DND-41 (cell line): Measurements from ENCODE around the gene PERM1.

Experiments used
- ATAC-seq: fragments of 200-7000 bp; cut with Tn5 transposase; 3 replicates; pipeline ENCODE4 v1.9.1; 2021; ENCODE audit warnings: low read depth; ENCODE audit not compliant: insufficient read depth
- DNase-seq: peaks from one replicate; pipeline ENCODE4 v3.0.0-alpha.2; 2020
- H2AFZ ChIP-seq: 2 replicates; pipeline ENCODE4 v1.6.0; 2012; ENCODE audit warnings: low read depth, low read length
- H3K27ac ChIP-seq: 2 replicates; pipeline ENCODE4 v1.5.1; 2012; ENCODE audit warnings: low read length, inconsistent platforms
- H3K27me3 ChIP-seq: fragments of 200-600 bp; sonication (generic); 2 replicates; pipeline ENCODE4 v1.6.0; 2012; ENCODE audit warnings: low read length, mild to moderate bottlenecking, inconsistent platforms; ENCODE audit not compliant: insufficient read depth, poor library complexity
- H3K36me3 ChIP-seq: 2 replicates; pipeline ENCODE4 v1.5.1; 2012; ENCODE audit warnings: low read length, inconsistent platforms; ENCODE audit not compliant: insufficient read depth
- H3K4me1 ChIP-seq: 2 replicates; pipeline ENCODE4 v1.5.1; 2012; ENCODE audit warnings: mild to moderate bottlenecking, low read length; ENCODE audit not compliant: insufficient read depth
- H3K4me2 ChIP-seq: 2 replicates; pipeline ENCODE4 v1.6.0; 2012; ENCODE audit warnings: mild to moderate bottlenecking, moderate library complexity, low read length, inconsistent platforms; ENCODE audit not compliant: insufficient read depth
- H3K4me3 ChIP-seq, 2 experiments: fragments of 200-600 bp in 1 of 2; shearing (Covaris generic) in 1 of 2; 2 replicates each; pipeline ENCODE4 v1.5.1; 2012 to 2016; ENCODE audit warnings: inconsistent platforms in 2 of 2, low read length in 2 of 2, mild to moderate bottlenecking in 2 of 2, low read depth in 1 of 2, moderate library complexity in 1 of 2
- H3K79me2 ChIP-seq: 2 replicates; pipeline ENCODE4 v1.6.0; 2012; ENCODE audit warnings: low read length, inconsistent platforms; ENCODE audit not compliant: insufficient read depth
- H3K9ac ChIP-seq: 2 replicates; pipeline ENCODE4 v1.6.0; 2012; ENCODE audit warnings: low read depth, mild to moderate bottlenecking, inconsistent platforms, low read length, moderate library complexity
- H3K9me3 ChIP-seq: 2 replicates; pipeline ENCODE4 v1.5.1; 2012; ENCODE audit warnings: low read length, moderate library complexity, mild to moderate bottlenecking, inconsistent platforms; ENCODE audit not compliant: insufficient read depth, severe bottlenecking
- H4K20me1 ChIP-seq: 2 replicates; pipeline ENCODE4 v1.6.0; 2012; ENCODE audit warnings: low read length; ENCODE audit not compliant: insufficient read depth
- EZH2 ChIP-seq: IDR thresholded peaks from 3 replicates; pipeline ENCODE4 v1.6.1; 2012; ENCODE audit warnings: borderline replicate concordance, low read depth, mild to moderate bottlenecking, moderate library complexity, low read length, inconsistent platforms; ENCODE audit not compliant: severe bottlenecking
- TF ChIP-seq, protein P1 (sequence below): IDR thresholded peaks from 2 replicates; pipeline ENCODE4 v1.5.1; 2012; ENCODE audit warnings: borderline replicate concordance, low read length, moderate library complexity, mild to moderate bottlenecking; ENCODE audit not compliant: poor library complexity, severe bottlenecking; ENCODE audit errors: extremely low read depth

PERM1 gene

DNA sequence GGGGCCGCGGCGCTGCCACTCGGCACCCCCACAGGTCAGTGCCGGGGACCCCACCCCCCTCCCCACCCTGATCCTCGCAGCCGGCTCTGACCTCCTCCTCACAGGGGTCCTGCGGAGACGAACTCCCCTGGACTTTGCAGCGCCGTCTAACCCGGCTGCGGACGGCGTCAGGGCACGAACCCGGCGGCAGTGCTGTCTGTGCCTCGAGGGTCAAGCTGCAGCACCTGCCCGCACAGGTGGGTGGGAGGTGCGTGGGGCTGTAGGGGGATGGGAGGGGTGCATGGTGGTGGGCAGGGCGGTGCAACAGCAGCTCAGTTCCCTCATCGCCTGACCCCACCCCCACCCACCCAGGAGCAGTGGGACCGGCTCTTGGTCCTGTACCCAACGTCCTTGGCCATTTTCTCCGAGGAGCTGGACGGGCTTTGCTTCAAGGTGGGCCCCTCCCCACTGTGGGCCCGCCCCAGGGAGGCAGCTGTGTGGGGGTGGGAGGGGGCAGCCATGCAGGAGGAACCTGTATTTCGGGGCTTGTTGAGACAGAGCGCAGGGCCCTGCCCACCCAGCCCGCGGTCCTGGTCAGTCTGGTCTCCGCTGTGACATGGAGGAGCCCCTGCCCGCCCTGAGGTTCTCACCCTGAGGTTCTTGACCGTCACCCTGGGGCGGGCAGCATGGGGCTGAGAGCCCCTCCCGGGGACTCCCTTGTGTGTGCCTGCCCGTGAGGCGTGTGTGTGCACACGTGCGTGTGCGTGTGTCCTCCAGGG is 10.7 kb downstream of the PERM1 start:
- TF ChIP-seq, protein P1, sequence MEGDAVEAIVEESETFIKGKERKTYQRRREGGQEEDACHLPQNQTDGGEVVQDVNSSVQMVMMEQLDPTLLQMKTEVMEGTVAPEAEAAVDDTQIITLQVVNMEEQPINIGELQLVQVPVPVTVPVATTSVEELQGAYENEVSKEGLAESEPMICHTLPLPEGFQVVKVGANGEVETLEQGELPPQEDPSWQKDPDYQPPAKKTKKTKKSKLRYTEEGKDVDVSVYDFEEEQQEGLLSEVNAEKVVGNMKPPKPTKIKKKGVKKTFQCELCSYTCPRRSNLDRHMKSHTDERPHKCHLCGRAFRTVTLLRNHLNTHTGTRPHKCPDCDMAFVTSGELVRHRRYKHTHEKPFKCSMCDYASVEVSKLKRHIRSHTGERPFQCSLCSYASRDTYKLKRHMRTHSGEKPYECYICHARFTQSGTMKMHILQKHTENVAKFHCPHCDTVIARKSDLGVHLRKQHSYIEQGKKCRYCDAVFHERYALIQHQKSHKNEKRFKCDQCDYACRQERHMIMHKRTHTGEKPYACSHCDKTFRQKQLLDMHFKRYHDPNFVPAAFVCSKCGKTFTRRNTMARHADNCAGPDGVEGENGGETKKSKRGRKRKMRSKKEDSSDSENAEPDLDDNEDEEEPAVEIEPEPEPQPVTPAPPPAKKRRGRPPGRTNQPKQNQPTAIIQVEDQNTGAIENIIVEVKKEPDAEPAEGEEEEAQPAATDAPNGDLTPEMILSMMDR: no peak
- no peak for TF ChIP-seq EZH2
- no peak overlapping the region for H3K9ac ChIP-seq
- H2AFZ ChIP-seq: no peak overlapping the region
- peaks cover 12% of the 10 kb centered on the region for H3K27me3 ChIP-seq
- no peak overlapping the region for H3K4me2 ChIP-seq
- H3K79me2 ChIP-seq: no peaks in the 10 kb centered on the region
- no peak for DNase-seq
- H3K9me3 ChIP-seq: no peaks in the 10 kb centered on the region
- no peak overlapping the region for H3K27ac ChIP-seq
- ATAC-seq: no peak
- H4K20me1 ChIP-seq: peaks cover 15% of the 10 kb centered on the region
- H3K4me1 ChIP-seq: peaks cover 24% of the 10 kb centered on the region
- no peaks in the 10 kb centered on the region for H3K36me3 ChIP-seq
- no peak overlapping the region for H3K4me3 ChIP-seq

- H3K4me2 ChIP-seq: no peak overlapping the region
- H3K4me1 ChIP-seq: peaks cover 17% of the 10 kb centered on the region
- H3K9ac ChIP-seq: no peak overlapping the region
- no peak for DNase-seq
- no peak overlapping the region for H3K27ac ChIP-seq
- H3K27me3 ChIP-seq: peaks cover 9% of the 10 kb centered on the region
- no peaks in the 10 kb centered on the region for H3K79me2 ChIP-seq
- TF ChIP-seq, protein P1: no peak
- no peak for TF ChIP-seq EZH2
- H4K20me1 ChIP-seq: peaks cover 21% of the 10 kb centered on the region
- H3K36me3 ChIP-seq: 0 out of 2 replicates have a peak, but pooled peaks cover 2% of the 10 kb centered on the region
- H2AFZ ChIP-seq: no peak overlapping the region
- H3K9me3 ChIP-seq: no peaks in the 10 kb centered on the region
- ATAC-seq: no peak
- no peak overlapping the region for H3K4me3 ChIP-seq
These were observed 11.5 kb downstream of the PERM1 start for GRCh38 chr1:970242-970972.

DNA sequence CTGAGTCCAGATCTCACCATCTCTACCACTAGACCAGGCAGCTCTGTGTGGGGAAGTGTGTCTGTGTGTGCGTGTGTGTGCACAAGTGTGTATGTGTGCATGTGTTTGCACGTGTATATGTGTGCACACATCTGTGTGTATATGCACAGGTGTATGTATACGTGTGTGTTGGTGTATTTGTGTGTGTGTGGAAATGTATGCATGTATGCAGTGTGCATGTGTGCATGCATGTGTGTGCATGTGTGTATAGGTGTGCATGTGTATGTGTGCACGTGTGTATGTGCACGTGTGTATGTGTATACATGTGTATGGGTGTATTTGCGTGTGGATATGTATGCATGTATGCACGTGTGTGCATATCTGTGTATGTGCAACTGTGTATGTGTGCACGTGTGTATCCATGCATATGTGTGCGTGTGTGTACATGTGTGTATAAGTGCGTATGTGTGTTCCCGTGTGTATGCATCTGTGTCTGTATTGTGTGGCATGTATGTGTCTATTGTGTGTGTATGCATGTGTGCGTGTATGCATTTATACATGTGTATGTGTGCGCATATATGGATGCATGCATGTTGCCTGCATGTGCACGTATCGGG is 12.5 kb downstream of the PERM1 start:
- peaks cover 21% of the 10 kb centered on the region for H4K20me1 ChIP-seq
- TF ChIP-seq, protein P1: no peak
- no peak for TF ChIP-seq EZH2
- no peak overlapping the region for H3K9ac ChIP-seq
- no peak for DNase-seq
- 0 out of 2 replicates have a peak, but pooled peaks cover 7% of the 10 kb centered on the region for H3K36me3 ChIP-seq
- ATAC-seq: no peak
- H3K79me2 ChIP-seq: no peaks in the 10 kb centered on the region
- no peak overlapping the region for H3K4me3 ChIP-seq
- no peak overlapping the region for H3K27ac ChIP-seq
- H2AFZ ChIP-seq: no peak overlapping the region
- peaks cover 5% of the 10 kb centered on the region for H3K27me3 ChIP-seq
- H3K4me1 ChIP-seq: peaks cover 14% of the 10 kb centered on the region
- no peak overlapping the region for H3K4me2 ChIP-seq
- H3K9me3 ChIP-seq: no peaks in the 10 kb centered on the region
